HuH-7 (cell line): ENCODE data around the gene GBP3.
"Not testable (repeated sequence)": the region's sequence is repeated elsewhere in the genome, so short reads cannot be mapped to it uniquely, and the experiment has no call there.

ENCODE experiments used
- DNase-seq: peaks from one replicate; pipeline ENCODE4 v3.0.0; 2011; ENCODE audit warnings: low spot score

GBP3 gene

GRCh38 chr1:89022167-89022959 is at the start of gene GBP3:
Gene GBP3, minus strand, starts transcription at chr1:89022866. Its CDS starts 2,145 bp downstream, at chr1:89020721.
- DNase-seq = no peak

GRCh38 chr1:89070509-89070908 is 47.8 kb upstream of the GBP3 start:
- DNase-seq = no peak

GRCh38 chr1:89069951-89070350 is 47.3 kb upstream of the GBP3 start:
- DNase-seq = no peak

- no peak for DNase-seq
Measured at GRCh38 chr1:89068291-89068690, 45.6 kb upstream of the GBP3 start.

- no peak for DNase-seq
Measured at GRCh38 chr1:89065079-89065868, 42.6 kb upstream of the GBP3 start, which contains the start of gene GBP1. Gene GBP1, minus strand, starts transcription at chr1:89065208. Its CDS starts 1,974 bp downstream, at chr1:89063234.

GRCh38 chr1:89064632-89065031 is 42.0 kb upstream of the GBP3 start:
- DNase-seq = no peak

GRCh38 chr1:89063094-89063493 is 40.4 kb upstream of the GBP3 start:
- no peak for DNase-seq

- DNase-seq = no peak
Measured at GRCh38 chr1:89060091-89060490, 37.4 kb upstream of the GBP3 start.

GRCh38 chr1:89051955-89052312 is 29.3 kb upstream of the GBP3 start:
- no peak for DNase-seq

- no peak for DNase-seq
Measured at GRCh38 chr1:89051300-89051954, 28.8 kb upstream of the GBP3 start.

GRCh38 chr1:89050649-89051033 is 28.0 kb upstream of the GBP3 start:
- no peak for DNase-seq

GRCh38 chr1:89049901-89050648 is 27.4 kb upstream of the GBP3 start:
- DNase-seq = not testable (repeated sequence)

GRCh38 chr1:89049187-89049586 is 26.5 kb upstream of the GBP3 start:
- not testable (repeated sequence) for DNase-seq

GRCh38 chr1:89047734-89048133 is 25.1 kb upstream of the GBP3 start:
- DNase-seq = no peak

- DNase-seq = not testable (repeated sequence)
Measured at GRCh38 chr1:89046318-89047183, 23.9 kb upstream of the GBP3 start.

- DNase-seq = peak; percentile 36
Measured at GRCh38 chr1:89044970-89045721, 22.5 kb upstream of the GBP3 start.

GRCh38 chr1:89043940-89044339 is 21.3 kb upstream of the GBP3 start:
- no peak for DNase-seq

- no peak for DNase-seq
Measured at GRCh38 chr1:89042491-89042890, 19.8 kb upstream of the GBP3 start.

GRCh38 chr1:89041721-89042120 is 19.1 kb upstream of the GBP3 start:
- no peak for DNase-seq

- DNase-seq = no peak
Measured at GRCh38 chr1:89041119-89041641, 18.5 kb upstream of the GBP3 start.
